HCT116 (cell line): Measurements from ENCODE around the gene MMP21. TPM values are rescaled to one million over a fixed set of nuclear protein-coding genes. Genes with fewer than 3 reads are reported as not detected.

Source experiments
- ATAC-seq: fragments of 200-7000 bp; cut with Tn5 transposase; 2 replicates; pipeline ENCODE4 v1.9.1; 2020; ENCODE audit warnings: mild to moderate bottlenecking, moderate library complexity
- BruUV-seq: library from RNA; stranded (reverse); fragments of 400-500 nt; replicated peaks from 2 replicates; lab custom pipeline; 2021; lab: Mats Ljungman, UMichigan
- CTCF ChIA-PET: fragments of 300-600 bp; sonication (Branson Sonifier 250); formaldehyde crosslinking; loops from one replicate; lab custom pipeline; 2021; ENCODE audit warnings: antibody characterized with exemption; lab: Charles Lee
- POLR2A ChIA-PET: fragments of 300-600, 350-600 bp; sonication (Branson Sonifier 250); formaldehyde crosslinking; loops from one replicate; lab custom pipeline; 2021; ENCODE audit warnings: antibody characterized with exemption; lab: Charles Lee
- RAD21 ChIA-PET, 2 experiments: fragments of 300-600 bp; sonication (Branson Sonifier 250); formaldehyde crosslinking; loops; one replicate each; lab custom pipeline; 2023; ENCODE audit warnings: low total read pairs in 2 of 2; ENCODE audit not compliant: uncharacterized antibody in 2 of 2, unreplicated experiment in 2 of 2, low non-redundant PET in 1 of 2; lab: Charles Lee
- DNase-seq: peaks from one replicate; pipeline ENCODE4 v3.0.0-alpha.2; 2010; ENCODE audit warnings: low read depth, low spot score
- H2AFZ ChIP-seq: fragments of 200-600 bp; shearing (Covaris generic), sonication (generic); 2 replicates; pipeline ENCODE4 v1.6.1; 2017; ENCODE audit warnings: low read depth, mixed run types, mixed read lengths, antibody characterized with exemption, low read length; ENCODE audit not compliant: poor library complexity, severe bottlenecking
- H3K27ac ChIP-seq: 2 replicates; pipeline ENCODE4 v1.5.1; 2012; ENCODE audit warnings: low read depth, low read length
- H3K27me3 ChIP-seq: fragments of 200-600 bp; sonication (generic); 2 replicates; pipeline ENCODE4 v1.6.1; 2016; ENCODE audit warnings: mixed run types, low read length, mixed read lengths; ENCODE audit not compliant: insufficient read depth
- H3K36me3 ChIP-seq, 2 experiments: fragments of 200-500 bp in 1 of 2; fragments of 200-600 bp in 1 of 2; sonication (Bioruptor generic) in 1 of 2; sonication (generic) in 1 of 2; 2 replicates each; pipeline versions ENCODE4 v1.5.1 to v1.6.1; 2014 to 2016; ENCODE audit warnings: low read length in 2 of 2, inconsistent platforms in 1 of 2, mixed read lengths in 1 of 2, mixed run types in 1 of 2; ENCODE audit not compliant: insufficient read depth in 2 of 2, control insufficient read depth in 1 of 2
- H3K4me1 ChIP-seq, 2 experiments: fragments of 200-600 bp in 1 of 2; sonication (generic) in 1 of 2; 2 replicates each; pipeline versions ENCODE4 v1.5.1 to v1.6.1; 2012 to 2017; ENCODE audit warnings: low read length in 2 of 2, inconsistent platforms in 1 of 2, mild to moderate bottlenecking in 1 of 2, mixed read lengths in 1 of 2, mixed run types in 1 of 2, moderate library complexity in 1 of 2; ENCODE audit not compliant: insufficient read depth in 2 of 2, control insufficient read depth in 1 of 2
- H3K4me2 ChIP-seq: fragments of 200-600 bp; sonication (generic); 2 replicates; pipeline ENCODE4 v1.6.1; 2017; ENCODE audit warnings: mixed run types, low read length, mixed read lengths
- H3K4me3 ChIP-seq, 2 experiments: fragments of 200-600 bp in 1 of 2; sonication (generic) in 1 of 2; replicated peaks in 1 of 2; 2 replicates each; pipeline ENCODE4 v1.5.1; 2011 to 2016; ENCODE audit warnings: low read length in 2 of 2, control low read depth in 1 of 2, low read depth in 1 of 2, mild to moderate bottlenecking in 1 of 2, mixed read lengths in 1 of 2, mixed run types in 1 of 2
- H3K79me2 ChIP-seq: fragments of 200-600 bp; sonication (generic); 2 replicates; pipeline ENCODE4 v1.6.1; 2017; ENCODE audit warnings: mild to moderate bottlenecking, mixed run types, low read length, moderate library complexity, mixed read lengths; ENCODE audit not compliant: insufficient read depth
- H3K9ac ChIP-seq: fragments of 200-600 bp; sonication (generic); 2 replicates; pipeline ENCODE4 v1.6.1; 2016; ENCODE audit warnings: low read length, mixed read lengths
- H3K9me2 ChIP-seq: fragments of 200-600 bp; sonication (generic), shearing (Covaris generic); 2 replicates; pipeline ENCODE4 v1.6.1; 2017; ENCODE audit warnings: mixed run types, mild to moderate bottlenecking, moderate library complexity; ENCODE audit not compliant: insufficient read depth
- H3K9me3 ChIP-seq, 2 experiments: fragments of 200-500 bp in 1 of 2; fragments of 200-600 bp in 1 of 2; sonication (Bioruptor generic) in 1 of 2; sonication (generic) in 1 of 2; 2 replicates each; pipeline ENCODE4 v1.6.1; 2014 to 2017; ENCODE audit warnings: low read length in 2 of 2, mixed read lengths in 2 of 2, inconsistent platforms in 1 of 2, low read depth in 1 of 2, mild to moderate bottlenecking in 1 of 2, mixed run types in 1 of 2, moderate library complexity in 1 of 2; ENCODE audit not compliant: control insufficient read depth in 1 of 2, insufficient read depth in 1 of 2
- H4K20me1 ChIP-seq: fragments of 200-600 bp; sonication (generic), shearing (Covaris generic); 2 replicates; pipeline ENCODE4 v1.6.1; 2017; ENCODE audit warnings: mixed run types, mild to moderate bottlenecking, moderate library complexity; ENCODE audit not compliant: insufficient read depth
- EZH2 ChIP-seq: fragments of 200-600 bp; sonication (generic); IDR thresholded peaks from 2 replicates; pipeline ENCODE4 v1.6.1; 2017; ENCODE audit warnings: antibody characterized with exemption, mixed run types
- JUND ChIP-seq: IDR thresholded peaks from 2 replicates; pipeline ENCODE4 v1.6.1; 2012
- SP1 ChIP-seq: IDR thresholded peaks from 2 replicates; pipeline ENCODE4 v1.6.1; 2012; ENCODE audit warnings: low read depth
- TCF7L2 ChIP-seq: IDR thresholded peaks from 2 replicates; pipeline ENCODE4 v1.7.0; 2011; ENCODE audit warnings: borderline replicate concordance, inconsistent platforms; ENCODE audit not compliant: insufficient read depth, insufficient read length; ENCODE audit errors: extremely low read depth
- ZFX ChIP-seq: fragments of 450-650 bp; IDR thresholded peaks from 2 replicates; pipeline ENCODE4 v1.6.1; 2017
- intact Hi-C: fragments of 100-400 bp; cut with micrococcal nuclease; formaldehyde crosslinking; loops from 2 replicates; pipeline ENCODE4 v1.10.0; 2022
- total RNA-seq: library from RNA; stranded (reverse); gene quantifications from one replicate; pipeline ENCODE4 v1.2.1, GENCODE V29; 2021; ENCODE audit not compliant: unreplicated experiment
- TF ChIP-seq, protein P1 (sequence below): IDR thresholded peaks from 2 replicates; pipeline ENCODE4 v1.6.1; 2012
- TF ChIP-seq, protein P2 (sequence below), 3 experiments: fragments of 200-600 bp in 1 of 3; sonication (generic) in 1 of 3; IDR thresholded peaks in 2 of 3; conservative IDR thresholded peaks in 1 of 3; 2 replicates each; pipeline ENCODE4 v1.5.1; 2012 to 2017; ENCODE audit warnings: low read depth in 2 of 3, low read length in 2 of 3, antibody characterized with exemption in 1 of 3, borderline replicate concordance in 1 of 3, control low read depth in 1 of 3, mild to moderate bottlenecking in 1 of 3, mixed read lengths in 1 of 3, mixed run types in 1 of 3, moderate library complexity in 1 of 3; ENCODE audit not compliant: insufficient read depth in 1 of 3

The MMP21 gene
- total RNA-seq, 1 experiment from 2014 or later, result not detected

DNA sequence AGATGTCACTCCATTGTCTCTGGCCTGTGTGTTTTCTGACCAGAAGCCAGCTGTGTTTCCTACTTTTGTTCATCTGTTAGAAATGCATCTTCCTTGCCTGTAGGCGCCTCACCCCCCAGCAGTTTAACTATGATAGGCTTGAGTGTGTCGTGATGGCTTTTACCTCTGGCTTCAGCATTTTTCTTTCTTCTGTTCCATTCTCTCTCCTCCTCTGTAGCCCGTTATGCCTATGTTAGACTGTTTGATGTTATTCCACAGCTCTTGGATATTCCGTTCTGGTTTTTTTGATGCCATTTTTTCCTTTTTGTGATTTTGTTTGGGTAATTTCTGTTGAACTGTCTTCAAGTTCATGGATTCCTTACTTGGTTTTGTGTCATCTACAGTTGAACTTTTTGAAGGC lies 17.9 kb downstream of the MMP21 start:
- intact Hi-C loops, result no loop called here

More for the DNA sequence above, 17.9 kb downstream of the MMP21 start:
- Histone ChIP-seq H2AFZ (no peak overlapping the region), H3K27ac (no peak overlapping the region), H3K9me2 (no peaks in the 10 kb centered on the region), H3K36me3 (peaks cover 53 to 76% of the 10 kb centered on the region in 2 experiments), H3K27me3 (no peaks in the 10 kb centered on the region), H3K4me1 (no peaks in the 10 kb centered on the region), H3K4me2 (no peak overlapping the region), H3K9ac (no peak overlapping the region), H3K4me3 (no peak overlapping the region), H4K20me1 (peaks cover 5% of the 10 kb centered on the region; the same call in 1 of the 2 replicates), H3K79me2 (peaks cover 17% of the 10 kb centered on the region; the same call in 1 of the 2 replicates), H3K9me3 (no peaks in the 10 kb centered on the region)
- DNase-seq, result no peak
- TF ChIP-seq EZH2 (no peak), ZFX (no peak), JUND (no peak), TCF7L2 (no peak), SP1 (no peak)
- TF ChIP-seq, protein P1, sequence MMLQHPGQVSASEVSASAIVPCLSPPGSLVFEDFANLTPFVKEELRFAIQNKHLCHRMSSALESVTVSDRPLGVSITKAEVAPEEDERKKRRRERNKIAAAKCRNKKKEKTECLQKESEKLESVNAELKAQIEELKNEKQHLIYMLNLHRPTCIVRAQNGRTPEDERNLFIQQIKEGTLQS, result no peak
- TF ChIP-seq, protein P2, sequence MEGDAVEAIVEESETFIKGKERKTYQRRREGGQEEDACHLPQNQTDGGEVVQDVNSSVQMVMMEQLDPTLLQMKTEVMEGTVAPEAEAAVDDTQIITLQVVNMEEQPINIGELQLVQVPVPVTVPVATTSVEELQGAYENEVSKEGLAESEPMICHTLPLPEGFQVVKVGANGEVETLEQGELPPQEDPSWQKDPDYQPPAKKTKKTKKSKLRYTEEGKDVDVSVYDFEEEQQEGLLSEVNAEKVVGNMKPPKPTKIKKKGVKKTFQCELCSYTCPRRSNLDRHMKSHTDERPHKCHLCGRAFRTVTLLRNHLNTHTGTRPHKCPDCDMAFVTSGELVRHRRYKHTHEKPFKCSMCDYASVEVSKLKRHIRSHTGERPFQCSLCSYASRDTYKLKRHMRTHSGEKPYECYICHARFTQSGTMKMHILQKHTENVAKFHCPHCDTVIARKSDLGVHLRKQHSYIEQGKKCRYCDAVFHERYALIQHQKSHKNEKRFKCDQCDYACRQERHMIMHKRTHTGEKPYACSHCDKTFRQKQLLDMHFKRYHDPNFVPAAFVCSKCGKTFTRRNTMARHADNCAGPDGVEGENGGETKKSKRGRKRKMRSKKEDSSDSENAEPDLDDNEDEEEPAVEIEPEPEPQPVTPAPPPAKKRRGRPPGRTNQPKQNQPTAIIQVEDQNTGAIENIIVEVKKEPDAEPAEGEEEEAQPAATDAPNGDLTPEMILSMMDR (IDR thresholded peaks at IDR 0.05 in 2 of 3, conservative IDR thresholded peaks at IDR 0.05 in 1 of 3; ENCODE audit: borderline replicate concordance in 1 of 3, insufficient read depth in 1 of 3, low read depth in 2 of 3, low read length in 2 of 3), result no peak
- ChIA-PET RAD21 (no interaction called here), CTCF (no interaction called here), POLR2A (no interaction called here)
- no peak for ATAC-seq
- BruUV-seq, result no TSS peak
